Measurements from ENCODE around the gene PLG.
"Not testable (repeated sequence)": the region's sequence is repeated elsewhere in the genome, so short reads cannot be mapped to it uniquely, and the experiment has no call there.

GRCh38 chr6:160753211-160753610 lies 51.2 kb downstream of the PLG start:
- not testable (repeated sequence) for TF ChIP-seq NFRKB (IDR thresholded peaks at IDR 0.05); FOXM1 (IDR thresholded peaks at IDR 0.05; ENCODE audit: borderline replicate concordance); FOXK2 (IDR thresholded peaks at IDR 0.05); SP1 (IDR thresholded peaks at IDR 0.05); SUZ12 (IDR thresholded peaks at IDR 0.05); BHLHE40 (IDR thresholded peaks at IDR 0.05; ENCODE audit: borderline replicate concordance); ZNF384 (IDR thresholded peaks at IDR 0.05); ARNT (IDR thresholded peaks at IDR 0.05); HDGF (IDR thresholded peaks at IDR 0.05; ENCODE audit: borderline replicate concordance); FOXA1 (IDR thresholded peaks at IDR 0.05); TARDBP (IDR thresholded peaks at IDR 0.05); ELF4 (IDR thresholded peaks at IDR 0.05); LEF1 (IDR thresholded peaks at IDR 0.05; ENCODE audit: borderline replicate concordance)
- TF ChIP-seq, protein P1, sequence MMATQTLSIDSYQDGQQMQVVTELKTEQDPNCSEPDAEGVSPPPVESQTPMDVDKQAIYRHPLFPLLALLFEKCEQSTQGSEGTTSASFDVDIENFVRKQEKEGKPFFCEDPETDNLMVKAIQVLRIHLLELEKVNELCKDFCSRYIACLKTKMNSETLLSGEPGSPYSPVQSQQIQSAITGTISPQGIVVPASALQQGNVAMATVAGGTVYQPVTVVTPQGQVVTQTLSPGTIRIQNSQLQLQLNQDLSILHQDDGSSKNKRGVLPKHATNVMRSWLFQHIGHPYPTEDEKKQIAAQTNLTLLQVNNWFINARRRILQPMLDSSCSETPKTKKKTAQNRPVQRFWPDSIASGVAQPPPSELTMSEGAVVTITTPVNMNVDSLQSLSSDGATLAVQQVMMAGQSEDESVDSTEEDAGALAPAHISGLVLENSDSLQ (IDR thresholded peaks at IDR 0.05) = not testable (repeated sequence)
